Measurements from ENCODE around the gene FGF12.

DNA sequence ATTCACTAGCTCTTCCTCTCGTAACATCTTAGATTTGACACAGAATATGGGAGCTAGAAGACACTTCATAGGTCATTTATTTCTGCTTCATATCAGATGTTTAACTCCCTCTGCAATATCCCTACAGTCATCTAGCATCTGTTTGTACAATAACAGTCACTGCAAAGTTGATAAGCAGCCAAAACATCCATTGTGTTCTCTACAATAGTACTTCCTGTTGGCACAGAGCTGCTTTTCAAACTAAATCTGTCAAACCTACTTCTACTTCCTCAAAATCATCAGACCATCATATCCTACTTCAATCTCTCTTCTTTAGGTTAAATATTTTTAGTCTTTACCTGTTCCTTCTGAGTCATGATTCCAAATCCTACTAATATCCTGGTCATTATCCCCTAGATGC is 233.2 kb downstream of the FGF12 start:
- TF ChIP-seq POLR2AphosphoS5 (IDR thresholded peaks at IDR 0.05; ENCODE audit: low read depth, low read length) (no peak), FOXP2 (optimal IDR thresholded peaks at IDR 0.05; ENCODE audit: borderline replicate concordance, extremely low read depth, extremely low read length, insufficient read depth) (no peak), TAF1 (IDR thresholded peaks at IDR 0.05; ENCODE audit: borderline replicate concordance, insufficient read depth, low read length) (no peak), SIN3A (IDR thresholded peaks at IDR 0.05; ENCODE audit: borderline replicate concordance, insufficient read depth, low read length) (no peak)
- TF ChIP-seq, protein P1, sequence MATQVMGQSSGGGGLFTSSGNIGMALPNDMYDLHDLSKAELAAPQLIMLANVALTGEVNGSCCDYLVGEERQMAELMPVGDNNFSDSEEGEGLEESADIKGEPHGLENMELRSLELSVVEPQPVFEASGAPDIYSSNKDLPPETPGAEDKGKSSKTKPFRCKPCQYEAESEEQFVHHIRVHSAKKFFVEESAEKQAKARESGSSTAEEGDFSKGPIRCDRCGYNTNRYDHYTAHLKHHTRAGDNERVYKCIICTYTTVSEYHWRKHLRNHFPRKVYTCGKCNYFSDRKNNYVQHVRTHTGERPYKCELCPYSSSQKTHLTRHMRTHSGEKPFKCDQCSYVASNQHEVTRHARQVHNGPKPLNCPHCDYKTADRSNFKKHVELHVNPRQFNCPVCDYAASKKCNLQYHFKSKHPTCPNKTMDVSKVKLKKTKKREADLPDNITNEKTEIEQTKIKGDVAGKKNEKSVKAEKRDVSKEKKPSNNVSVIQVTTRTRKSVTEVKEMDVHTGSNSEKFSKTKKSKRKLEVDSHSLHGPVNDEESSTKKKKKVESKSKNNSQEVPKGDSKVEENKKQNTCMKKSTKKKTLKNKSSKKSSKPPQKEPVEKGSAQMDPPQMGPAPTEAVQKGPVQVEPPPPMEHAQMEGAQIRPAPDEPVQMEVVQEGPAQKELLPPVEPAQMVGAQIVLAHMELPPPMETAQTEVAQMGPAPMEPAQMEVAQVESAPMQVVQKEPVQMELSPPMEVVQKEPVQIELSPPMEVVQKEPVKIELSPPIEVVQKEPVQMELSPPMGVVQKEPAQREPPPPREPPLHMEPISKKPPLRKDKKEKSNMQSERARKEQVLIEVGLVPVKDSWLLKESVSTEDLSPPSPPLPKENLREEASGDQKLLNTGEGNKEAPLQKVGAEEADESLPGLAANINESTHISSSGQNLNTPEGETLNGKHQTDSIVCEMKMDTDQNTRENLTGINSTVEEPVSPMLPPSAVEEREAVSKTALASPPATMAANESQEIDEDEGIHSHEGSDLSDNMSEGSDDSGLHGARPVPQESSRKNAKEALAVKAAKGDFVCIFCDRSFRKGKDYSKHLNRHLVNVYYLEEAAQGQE (IDR thresholded peaks at IDR 0.05; ENCODE audit: insufficient read depth in 1 of 2, low read depth in 2 of 2, low read length in 2 of 2), result no peak
